ENCODE data around the gene MAML2. TPM values are rescaled to one million over a fixed set of nuclear protein-coding genes. Genes with fewer than 3 reads are reported as not detected.

MAML2 gene
- total and polyA plus RNA-seq, 9 of the 15 experiments (the other 6 are each of a cell fraction or from before 2014, with no cell fraction given), result 0.79 to 6.8 (median 4.8) TPM

- CTCF ChIA-PET (ENCODE audit: low intra/inter-chr PET ratio), result no interaction called here
Observed at GRCh38 chr11:96178049-96178886, 164.7 kb downstream of the MAML2 start.

More at GRCh38 chr11:96178049-96178886, 164.7 kb downstream of the MAML2 start:
- no peaks in the 10 kb centered on the region for H3K4me1 ChIP-seq (replicated peaks in 1 of 2; ENCODE audit: control insufficient read depth in 2 of 2, insufficient read depth in 2 of 2, low read length in 2 of 2)
- POLR2A ChIA-PET, result interaction anchor here (0.7 kb wide), 1 partner anchor 169 kb away, joined by 4 read pairs; no protein-coding TSS in a partner anchor
- DNase-seq (ENCODE audit: extremely low read depth in 1 of 4, low spot score in 3 of 4), result no peak
- ATAC-seq, result no peak
- H3K4me2 ChIP-seq (ENCODE audit: insufficient read depth, low read length), result no peak overlapping the region
- H4K20me1 ChIP-seq (replicated peaks; ENCODE audit: control insufficient read depth, insufficient read depth, low read length), result no peaks in the 10 kb centered on the region
- H3K27me3 ChIP-seq (ENCODE audit: control insufficient read depth in 2 of 2, insufficient read depth in 2 of 2, low read length in 2 of 2), result no peaks in the 10 kb centered on the region
- H3K4me3 ChIP-seq, result no peak overlapping the region
- no peak overlapping the region for H3K9ac ChIP-seq (ENCODE audit: insufficient read depth in 1 of 2, low read depth in 2 of 2, low read length in 2 of 2)
- TF ChIP-seq KAT7 (CRISPR knock-in tag; IDR thresholded peaks at IDR 0.05; ENCODE audit: borderline replicate concordance), result no peak
- TF ChIP-seq HDGF (IDR thresholded peaks at IDR 0.05), result no peak
- no peak for TF ChIP-seq SREBF1 (IDR thresholded peaks at IDR 0.05; ENCODE audit: borderline replicate concordance, low read depth, low read length)
- TF ChIP-seq SMARCA5 (IDR thresholded peaks at IDR 0.05), result no peak
- TF ChIP-seq ZNF165 (CRISPR knock-in tag; IDR thresholded peaks at IDR 0.05; ENCODE audit: borderline replicate concordance), result no peak
- no peak for TF ChIP-seq ARID4B (CRISPR knock-in tag; IDR thresholded peaks at IDR 0.05)
- TF ChIP-seq MAFF (IDR thresholded peaks at IDR 0.05; ENCODE audit: low read length), result peak; percentile 11; the same call in 1 of the 2 replicates
- TF ChIP-seq ZNF316 (IDR thresholded peaks at IDR 0.05), result peak; percentile 55
- TF ChIP-seq EHMT2 (IDR thresholded peaks at IDR 0.05), result no peak
- H3K36me3 ChIP-seq (ENCODE audit: control insufficient read depth, insufficient read depth, low read length), result no peaks in the 10 kb centered on the region
- WGBS (ENCODE audit: insufficient coverage, low coverage, missing lambda C conversion rate), result 80% methylated on average over 12 of the region's 12 CpGs
- FAIRE-seq, result no peak
- H2AFZ ChIP-seq (ENCODE audit: low read depth, low read length), result no peak overlapping the region
- no peak overlapping the region for H3K27ac ChIP-seq (ENCODE audit: extremely low read depth, low read depth, low read length)
- intact Hi-C loops (cut with micrococcal nuclease) (no loop called here), in situ Hi-C loops (cut with MboI) (no loop called here)
- H3K9me1 ChIP-seq (ENCODE audit: control insufficient read depth, insufficient read depth, low read length), result no peaks in the 10 kb centered on the region
- no peaks in the 10 kb centered on the region for H3K9me3 ChIP-seq (replicated peaks; ENCODE audit: control insufficient read depth, insufficient read depth, low read depth, low read length)
- no peaks in the 10 kb centered on the region for H3K79me2 ChIP-seq (ENCODE audit: control insufficient read depth, insufficient read depth, low read length)
- no TSS peak for BruUV-seq (replicated peaks)

All from K562 (cell line).